Fibroblast of skin of left quadriceps (primary cell): ENCODE measurements around the gene TEX13B.

Experiments used
- DNase-seq, 2 experiments: peaks; one replicate each; pipeline ENCODE4 v3.0.0-alpha.2; 2013; ENCODE audit warnings: low read depth in 2 of 2

TEX13B gene

GRCh38 chrX:107936434-107936730 is 45.8 kb downstream of the TEX13B start:
- DNase-seq = no peak

- no peak for DNase-seq
Measured at GRCh38 chrX:107935664-107936433, 46.3 kb downstream of the TEX13B start.

- peak in 1 of 2 experiments; percentile 9 for DNase-seq
Measured at GRCh38 chrX:107935200-107935599, 47.0 kb downstream of the TEX13B start.

GRCh38 chrX:107934262-107934661 is 47.9 kb downstream of the TEX13B start:
- DNase-seq = no peak
